ENCODE measurements around the gene KLHL6.

The KLHL6 gene

GRCh38 chr3:183560607-183561006 is 5.1 kb upstream of the KLHL6 start:
- DNase-seq, result no peak

GRCh38 chr3:183558495-183558894 is 3.0 kb upstream of the KLHL6 start:
- no peak for DNase-seq

DNA sequence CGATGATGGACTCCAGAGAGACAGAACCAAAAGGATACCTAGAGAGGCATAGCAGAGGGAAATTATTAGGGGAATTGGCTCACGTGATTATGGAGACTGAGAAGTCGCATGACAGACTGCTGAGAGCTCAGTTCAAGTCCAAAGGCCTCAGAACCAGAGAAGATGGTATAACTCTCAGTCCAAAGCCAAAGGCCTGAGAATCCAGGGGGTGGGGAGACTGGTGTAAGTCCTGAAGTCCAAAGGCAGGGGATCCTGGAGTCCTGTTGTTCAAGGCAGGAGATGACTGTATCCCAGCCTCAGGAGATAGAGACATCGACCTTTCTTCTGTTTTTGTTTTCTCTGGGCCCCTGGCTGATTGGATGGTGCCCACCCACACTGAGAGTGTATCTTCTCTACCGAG is 1.2 kb upstream of the KLHL6 start:
- DNase-seq, result no peak

DNA sequence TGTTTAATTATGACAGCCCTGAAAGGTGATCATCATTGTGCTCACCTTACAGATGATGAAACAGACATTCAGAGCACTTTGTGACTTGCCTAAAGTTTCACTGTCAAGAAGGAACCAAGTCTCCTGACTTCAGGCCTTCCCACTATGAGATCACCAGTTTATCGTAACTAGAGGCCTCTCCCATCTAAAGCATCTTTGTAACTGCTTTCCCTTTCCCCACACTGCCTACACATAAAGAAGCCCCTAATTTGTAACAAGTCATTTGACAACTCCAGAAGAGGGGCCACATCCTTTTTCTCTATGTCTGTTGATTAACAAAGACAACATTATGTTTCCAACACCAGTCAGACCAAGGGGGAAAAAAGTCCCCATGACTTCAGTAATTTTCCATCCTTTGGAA is 1.1 kb downstream of the KLHL6 start:
- no peak for DNase-seq

DNA sequence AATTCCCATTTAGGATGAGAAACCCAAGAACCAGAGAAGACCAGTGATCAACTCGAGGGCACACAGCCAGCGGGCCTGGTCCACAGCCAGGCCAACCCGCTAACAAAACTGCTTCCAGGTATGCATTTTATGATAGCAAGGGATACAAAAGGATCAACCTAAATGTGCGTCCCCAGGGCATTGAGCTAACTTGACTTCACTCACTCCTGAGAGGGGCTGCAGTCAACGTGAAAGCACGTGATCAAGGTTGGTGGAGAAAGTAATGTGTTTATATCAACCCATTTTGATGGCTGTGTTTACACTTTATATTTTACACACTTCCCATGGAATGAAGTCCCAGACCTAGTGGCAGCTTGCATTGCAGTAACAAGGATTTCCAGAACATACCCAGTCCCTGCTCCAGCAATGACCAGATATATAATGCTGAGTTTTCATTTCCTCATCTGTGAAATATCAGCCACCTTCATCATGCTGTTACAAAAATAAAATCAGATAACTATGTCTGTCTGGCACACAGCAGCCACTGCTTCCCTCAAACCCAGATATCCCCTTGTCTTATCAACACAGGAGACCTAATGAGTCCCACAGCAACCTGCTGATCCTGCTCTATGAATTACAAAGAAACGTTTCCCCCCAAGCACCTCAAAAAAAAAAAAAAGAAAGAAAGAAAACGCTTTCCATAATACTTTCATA is 2.0 kb downstream of the KLHL6 start:
- no peak for DNase-seq

- no peak for DNase-seq
These were observed 3.6 kb downstream of the KLHL6 start for GRCh38 chr3:183551930-183552329.

DNA sequence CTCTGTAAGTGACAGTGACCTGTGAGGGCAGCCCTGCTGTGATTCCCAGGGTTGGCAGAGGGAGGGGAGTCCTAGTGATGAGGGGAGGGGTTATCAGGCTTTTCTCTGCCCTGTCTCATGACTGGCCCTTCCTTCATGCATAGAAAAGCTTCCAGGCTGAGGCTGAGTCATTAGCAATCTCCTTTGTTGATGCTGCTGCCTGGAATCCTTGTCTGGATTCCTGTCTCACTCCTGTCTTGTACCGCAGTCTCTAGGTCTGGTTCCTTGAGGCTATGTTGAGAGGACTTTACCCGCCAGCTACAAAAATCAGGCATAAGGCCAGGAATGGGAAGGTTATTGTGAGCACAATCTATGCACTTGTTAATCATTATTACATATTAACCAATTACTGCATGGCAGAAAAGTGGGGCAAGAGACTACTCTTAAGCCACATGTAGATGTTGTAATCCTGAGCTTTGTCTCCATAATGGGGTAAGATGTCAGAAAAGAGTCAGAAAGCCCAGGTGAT is 7.2 kb downstream of the KLHL6 start:
- no peak for DNase-seq

DNA sequence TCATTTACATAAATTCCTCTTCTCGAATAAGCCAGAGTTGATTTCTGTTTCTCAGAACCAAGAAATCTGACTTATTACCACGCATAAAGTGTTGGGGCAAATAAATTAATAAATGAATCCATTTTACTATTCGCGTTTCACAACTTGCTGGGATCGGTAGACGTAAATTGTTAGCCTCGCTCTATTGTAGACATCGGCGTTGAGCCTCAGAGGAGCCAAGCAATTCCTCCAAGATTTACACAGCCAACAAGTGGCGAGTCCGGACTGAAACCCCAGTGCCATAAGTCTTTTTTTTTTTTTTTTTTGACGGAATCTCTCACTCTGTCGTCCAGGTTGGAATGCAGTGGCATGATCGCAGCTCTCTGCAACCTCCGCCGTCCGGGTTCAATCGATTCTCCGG is 8.9 kb downstream of the KLHL6 start:
- DNase-seq, result no peak

DNA sequence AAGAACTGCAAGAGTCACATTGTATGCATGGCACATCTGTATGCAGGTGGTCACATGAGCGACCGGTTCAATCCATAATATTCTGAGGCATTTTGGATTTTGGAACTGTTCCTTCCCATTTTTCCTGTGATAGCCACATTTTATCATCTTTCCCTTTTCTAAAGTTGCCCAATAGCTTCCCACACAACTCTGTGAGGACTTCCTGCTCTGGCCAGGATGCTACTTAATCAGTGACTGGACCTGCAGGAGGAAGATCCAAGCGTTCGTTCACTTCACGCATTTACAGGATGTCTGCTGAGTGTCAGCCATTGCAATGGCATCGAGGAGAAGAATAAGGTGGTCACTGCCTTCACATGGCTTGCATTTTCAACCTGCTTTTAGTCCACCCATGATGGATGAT is 9.8 kb downstream of the KLHL6 start:
- no peak for DNase-seq

DNA sequence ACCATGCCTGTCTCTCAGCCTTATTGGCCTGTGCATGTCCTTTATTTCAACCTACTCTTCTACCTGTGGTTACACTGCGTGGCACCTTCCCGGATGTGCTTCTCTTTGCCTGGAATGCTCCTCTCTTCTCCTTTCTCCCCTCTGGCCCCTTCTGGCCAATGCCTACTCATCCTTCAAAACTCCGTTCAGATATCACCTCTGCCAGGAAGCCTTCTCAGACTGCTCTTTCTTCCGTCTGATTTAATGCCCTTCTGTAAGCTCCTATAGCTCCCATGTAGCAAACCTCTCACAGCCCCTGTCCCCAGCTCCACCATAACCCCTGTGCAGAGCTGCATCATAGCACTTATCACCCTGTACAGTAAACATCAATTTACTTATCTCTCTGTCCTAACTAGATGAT is 13.2 kb downstream of the KLHL6 start:
- no peak for DNase-seq

- no peak for DNase-seq
These were observed 13.8 kb downstream of the KLHL6 start for GRCh38 chr3:183541738-183542137.

DNA sequence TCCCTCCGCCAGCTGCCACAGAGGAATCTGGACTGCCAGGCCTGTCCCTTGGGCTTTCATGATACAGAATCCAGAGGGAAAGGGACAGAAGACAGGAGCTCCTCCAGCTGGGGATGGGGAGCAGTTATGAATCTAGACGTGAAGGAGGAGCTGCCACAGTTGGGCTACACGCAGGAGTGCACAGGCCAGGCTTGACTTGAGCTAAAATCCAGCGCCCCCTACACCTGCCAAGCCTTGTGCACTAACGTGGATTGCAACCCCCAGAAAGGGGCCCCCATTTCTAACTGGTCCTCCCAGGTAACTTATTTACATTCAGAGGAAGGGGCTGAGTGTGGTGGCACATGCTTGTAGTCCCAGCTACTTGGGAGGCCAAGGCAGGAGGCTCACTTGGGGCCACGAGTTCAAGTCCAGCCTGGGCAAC is 14.3 kb downstream of the KLHL6 start:
- DNase-seq, result no peak

DNA sequence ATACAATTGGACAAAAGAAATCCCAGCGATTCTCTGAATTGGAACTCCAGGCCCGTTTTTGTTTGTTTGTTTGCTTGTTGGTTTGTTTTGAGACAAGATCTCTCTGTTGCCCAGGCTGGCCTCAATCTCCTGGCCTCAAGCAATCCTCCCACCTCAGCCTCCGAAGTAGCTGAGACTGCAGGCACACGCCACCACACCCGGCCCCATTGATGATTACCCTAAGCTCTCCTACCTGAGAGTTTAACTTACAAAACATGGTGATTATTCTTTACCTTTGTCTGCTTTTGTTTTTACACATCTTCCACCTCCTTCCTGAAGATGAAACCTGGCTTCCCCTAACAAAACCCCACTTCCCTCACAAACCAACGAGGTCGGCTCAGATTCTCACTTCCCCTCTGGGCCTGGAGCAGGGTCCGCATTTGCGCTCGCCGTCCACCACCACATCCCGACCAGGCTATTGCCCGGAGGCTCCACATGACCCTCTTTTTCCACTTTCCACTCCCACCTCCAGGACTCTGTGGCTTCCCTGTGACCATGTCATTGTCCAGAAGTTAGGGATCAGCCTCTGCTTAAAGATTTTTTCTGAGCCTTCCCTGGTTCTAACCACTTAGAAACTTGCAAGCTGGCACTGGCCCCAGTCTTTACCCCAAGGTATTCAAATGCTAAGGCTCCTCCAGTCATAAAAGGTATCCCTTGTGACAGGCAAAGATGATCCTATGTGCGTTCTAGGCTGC is 14.8 kb downstream of the KLHL6 start:
- no peak for DNase-seq

DNA sequence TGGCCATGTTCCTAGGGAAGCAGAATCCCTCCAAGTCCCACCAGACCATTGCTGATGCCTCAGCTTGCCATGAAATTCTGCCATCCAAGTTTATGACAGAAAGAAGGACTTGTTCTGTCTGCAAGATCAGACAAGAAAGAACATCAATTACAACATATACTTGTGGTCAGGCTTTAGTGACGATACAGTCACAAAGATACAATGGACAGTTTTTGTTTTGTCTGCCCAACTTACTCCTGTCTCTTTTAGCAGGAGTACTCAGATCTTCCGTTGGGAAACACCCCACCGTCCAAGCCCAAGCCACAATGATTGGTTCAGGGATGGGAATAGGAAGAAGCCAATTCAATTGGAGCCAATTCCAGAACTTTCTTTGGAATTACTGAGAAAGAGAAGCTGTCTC is 15.7 kb downstream of the KLHL6 start:
- no peak for DNase-seq

- no peak for DNase-seq
These were observed 17.0 kb downstream of the KLHL6 start for GRCh38 chr3:183538486-183538885.

GRCh38 chr3:183537295-183537730 is 18.2 kb downstream of the KLHL6 start:
- no peak for DNase-seq

- DNase-seq, result no peak
These were observed 19.1 kb downstream of the KLHL6 start for GRCh38 chr3:183536238-183536880.

DNA sequence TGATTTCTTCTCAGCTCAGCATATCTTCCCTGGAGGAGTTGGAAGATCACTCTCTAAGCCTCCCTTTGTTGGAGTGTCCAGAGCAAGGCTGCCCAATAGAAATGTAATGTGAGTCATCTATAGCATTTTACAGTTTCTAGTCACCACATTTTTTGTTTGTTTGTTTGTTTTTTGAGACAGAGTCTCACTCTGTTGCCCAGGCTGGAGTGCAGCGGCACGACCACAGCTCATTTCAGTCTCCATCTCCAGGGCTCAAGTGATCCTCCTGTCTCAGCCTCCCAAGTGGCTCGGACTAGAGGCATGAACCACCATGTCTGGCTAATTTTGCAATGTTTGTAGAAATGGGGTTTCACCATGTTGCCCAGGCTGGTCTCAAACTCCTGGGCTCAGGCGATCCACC is 21.3 kb downstream of the KLHL6 start:
- no peak for DNase-seq

GRCh38 chr3:183533412-183534132 is 21.9 kb downstream of the KLHL6 start:
- DNase-seq, result no peak

DNA sequence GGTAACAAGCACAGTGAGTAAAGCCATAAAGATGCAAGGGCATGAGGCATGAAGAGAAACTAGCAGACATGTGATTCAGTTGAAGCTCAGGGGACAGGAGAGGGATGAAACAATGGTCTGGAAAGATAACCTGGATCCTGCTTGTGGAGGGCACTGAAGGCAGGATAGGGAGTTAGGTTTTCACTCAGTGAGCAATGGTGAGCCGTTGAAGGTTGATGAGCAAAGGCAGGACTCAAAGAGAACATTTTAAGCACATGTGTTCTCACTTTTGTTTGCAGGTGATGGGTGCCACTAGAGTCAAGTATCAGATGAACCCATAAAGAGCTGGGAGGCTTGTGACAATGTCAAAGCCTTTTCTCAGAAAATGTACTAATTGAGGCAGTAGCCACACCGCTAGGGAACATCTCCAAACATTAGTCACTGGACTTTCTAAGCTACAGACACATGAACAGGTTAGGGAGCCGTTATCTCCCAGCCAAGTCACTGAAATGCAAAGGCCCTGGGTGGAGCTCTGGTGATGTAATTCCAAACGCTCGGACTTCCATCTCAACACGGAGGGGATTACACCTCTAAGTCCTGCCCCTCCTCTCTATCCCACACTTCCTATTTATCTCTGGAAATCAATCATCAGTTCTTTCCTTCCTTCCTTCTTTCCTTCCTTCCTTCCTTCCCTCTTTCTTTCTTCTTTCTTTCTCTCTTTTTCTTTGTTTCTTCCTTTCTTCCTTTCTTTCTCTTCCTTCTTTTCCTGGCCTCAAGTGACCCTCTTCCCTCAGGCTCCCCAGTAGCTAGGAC is 22.7 kb downstream of the KLHL6 start:
- DNase-seq, result no peak

DNA sequence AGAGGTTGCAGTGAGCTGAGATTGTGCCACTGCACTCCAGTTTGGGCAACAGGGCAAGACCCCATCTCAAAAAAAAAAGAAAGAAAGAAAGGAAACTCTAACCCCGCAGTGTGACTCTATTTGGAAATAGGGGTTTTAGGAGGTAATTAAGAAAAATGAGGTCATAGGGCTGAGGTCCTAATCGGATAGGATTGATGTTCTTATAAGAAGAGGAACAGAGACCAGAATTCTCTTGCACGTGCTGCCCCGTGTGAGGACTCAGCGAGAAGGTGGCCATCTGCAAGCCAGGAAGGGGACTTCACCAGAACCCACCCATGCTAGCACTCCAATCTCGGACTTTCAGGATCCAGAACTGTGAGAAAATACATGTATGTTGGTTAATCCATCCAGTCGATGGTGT is 25.8 kb downstream of the KLHL6 start:
- no peak for DNase-seq

DNA sequence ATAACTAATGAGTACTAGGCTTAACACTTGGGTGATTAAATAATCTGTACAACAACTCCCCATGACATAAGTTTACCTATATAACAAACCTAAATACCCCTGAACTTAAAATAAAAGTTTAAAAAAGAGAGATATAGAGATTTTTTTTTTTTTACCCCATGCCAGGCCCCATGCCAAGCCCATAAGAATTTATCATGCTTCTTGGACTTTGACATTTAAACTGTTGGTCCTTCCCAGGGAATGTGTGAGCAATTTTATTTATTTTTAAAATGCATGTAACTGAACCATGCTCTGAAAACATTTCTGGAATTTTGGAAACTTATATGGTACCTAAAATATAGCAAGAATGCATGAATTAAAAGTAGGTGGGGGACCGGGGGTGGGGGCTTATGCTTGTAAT is 26.3 kb downstream of the KLHL6 start:
- no peak for DNase-seq
